K562 (cell line): Measurements from ENCODE around the gene PTPN7. TPM values are rescaled to one million over a fixed set of nuclear protein-coding genes. Genes with fewer than 3 reads are reported as not detected.
A peak's percentile ranks its signal among the peaks of the same experiment; 100 is the strongest.

Experiments
- CBX2 ChIP-seq: fragments of 200-600 bp; sonication (generic); IDR thresholded peaks from one replicate; pipeline ENCODE4 v1.6.1; 2012; ENCODE audit warnings: mild to moderate bottlenecking, low read length, inconsistent platforms; ENCODE audit not compliant: insufficient read depth, poor library complexity, severe bottlenecking
- CEBPZ ChIP-seq: fragments of 150-350 bp; IDR thresholded peaks from 2 replicates; pipeline ENCODE4 v1.6.1; 2014; ENCODE audit warnings: low read depth, mild to moderate bottlenecking, low read length, borderline replicate concordance
- CGGBP1 ChIP-seq: fragments of 250-450 bp; sonication (Bioruptor Pico); IDR thresholded peaks from 2 replicates; pipeline ENCODE4 v1.9.0; 2021; ENCODE audit warnings: mild to moderate bottlenecking
- CHCHD3 ChIP-seq: fragments of 250-450 bp; sonication (Bioruptor Pico); IDR thresholded peaks from 2 replicates; pipeline ENCODE4 v2.1.2; 2022; ENCODE audit warnings: mild to moderate bottlenecking
- HNRNPLL ChIP-seq: fragments of 200-400 bp; formaldehyde crosslinking; IDR thresholded peaks from 2 replicates; pipeline ENCODE4 v1.6.1; 2017; ENCODE audit warnings: low read length, low read depth, mild to moderate bottlenecking; ENCODE audit not compliant: poor library complexity, severe bottlenecking
- LCOR ChIP-seq: sonication (generic); formaldehyde crosslinking; IDR thresholded peaks from 2 replicates; pipeline ENCODE4 v1.8.0; 2022; ENCODE audit warnings: mild to moderate bottlenecking, missing genetic modification reagents
- PHF21A ChIP-seq: fragments of 450-650 bp; IDR thresholded peaks from 2 replicates; pipeline ENCODE4 v1.6.1; 2017; ENCODE audit warnings: low read depth, borderline replicate concordance
- POU5F1 ChIP-seq: fragments of 150-350 bp; IDR thresholded peaks from 2 replicates; pipeline ENCODE4 v1.6.1; 2014; ENCODE audit warnings: borderline replicate concordance, low read length, low read depth, mild to moderate bottlenecking; ENCODE audit not compliant: partially characterized antibody
- PTRF ChIP-seq: fragments of 450-650 bp; IDR thresholded peaks from 2 replicates; pipeline ENCODE4 v1.6.1; 2016; ENCODE audit warnings: mild to moderate bottlenecking, missing genetic modification characterization, missing compliant biosample characterization
- SNRNP70 ChIP-seq: fragments of 200-400 bp; formaldehyde crosslinking; optimal IDR thresholded peaks from 2 replicates; pipeline ENCODE3; 2017; ENCODE audit warnings: low read depth, low read length
- TCF7L2 ChIP-seq: fragments of 150-350 bp; IDR thresholded peaks from 2 replicates; pipeline ENCODE4 v1.6.1; 2016; ENCODE audit warnings: low read depth, mild to moderate bottlenecking, low read length, moderate library complexity
- XRCC5 ChIP-seq: fragments of 200-400 bp; formaldehyde crosslinking; IDR thresholded peaks from 2 replicates; pipeline ENCODE4 v1.6.1; 2017; ENCODE audit warnings: low read depth, mild to moderate bottlenecking, low read length
- ZBTB33 ChIP-seq: sonication (generic); formaldehyde crosslinking; IDR thresholded peaks from 2 replicates; pipeline ENCODE4 v1.8.1; 2023; ENCODE audit warnings: mild to moderate bottlenecking, missing genetic modification reagents
- ZFP1 ChIP-seq: fragments of 450-650 bp; formaldehyde crosslinking; IDR thresholded peaks from 2 replicates; pipeline ENCODE4 v1.4.0; 2020; ENCODE audit warnings: mild to moderate bottlenecking, mixed read lengths
- ZNF3 ChIP-seq: fragments of 250-450 bp; sonication (Bioruptor Pico); IDR thresholded peaks from 2 replicates; pipeline ENCODE4 v1.5.0; 2021; ENCODE audit warnings: mild to moderate bottlenecking, moderate library complexity
- ZNF347 ChIP-seq: fragments of 450-650 bp; formaldehyde crosslinking; IDR thresholded peaks from 2 replicates; pipeline ENCODE4 v1.4.0; 2020; ENCODE audit warnings: low read depth, mild to moderate bottlenecking, moderate library complexity
- ZNF655 ChIP-seq: fragments of 250-450 bp; sonication (Bioruptor Pico); IDR thresholded peaks from 2 replicates; pipeline ENCODE4 v1.5.0; 2021
- ZNF79 ChIP-seq: fragments of 250-450 bp; sonication (Bioruptor Pico); IDR thresholded peaks from 2 replicates; pipeline ENCODE4 v1.4.0; 2020; ENCODE audit warnings: low read depth, mild to moderate bottlenecking, moderate library complexity
- polyA plus RNA-seq, 8 experiments: library from polyadenylated mRNA; depleted of rRNA in 4 of 8; stranded (reverse) in 5 of 8; unstranded in 3 of 8; fragments of >200 nt; fragmentation: Nextera tagmentation in 2 of 8; fragmentation: Illumina TruSeq in 1 of 8; extraction: Ambion mirVana in 2 of 8; extraction: Trizol in 1 of 8; gene quantifications; 2 replicates each; pipeline versions ENCODE4 v1.2.1 to v1.2.3, GENCODE V29; 2011 to 2014; ENCODE audit warnings: inconsistent platforms in 1 of 8, missing spikeins in 1 of 8
- total RNA-seq, 7 experiments: library from RNA; depleted of rRNA in 6 of 7; stranded (reverse); fragments of >200 nt in 6 of 7; fragmentation: Illumina TruSeq in 2 of 7; extraction: Trizol in 2 of 7; gene quantifications; 2 replicates each; pipeline versions ENCODE4 v1.2.1 to v1.2.3, GENCODE V29; 2011 to 2021; ENCODE audit warnings: low replicate concordance in 1 of 7
- TF ChIP-seq, protein P1 (sequence below): fragments of 450-650 bp; IDR thresholded peaks from 2 replicates; pipeline ENCODE4 v1.6.1; 2017; ENCODE audit warnings: antibody characterized with exemption

The PTPN7 gene
- total and polyA plus RNA-seq, 9 of the 15 experiments (the other 6 are each of a cell fraction or from before 2014, with no cell fraction given) = 18.7 to 144 (median 120) TPM

GRCh38 chr1:202158810-202159533 is 1.4 kb downstream of the PTPN7 start (continued):
- TF ChIP-seq TCF7L2 = no peak
- no peak for TF ChIP-seq HNRNPLL
- TF ChIP-seq, protein P1, sequence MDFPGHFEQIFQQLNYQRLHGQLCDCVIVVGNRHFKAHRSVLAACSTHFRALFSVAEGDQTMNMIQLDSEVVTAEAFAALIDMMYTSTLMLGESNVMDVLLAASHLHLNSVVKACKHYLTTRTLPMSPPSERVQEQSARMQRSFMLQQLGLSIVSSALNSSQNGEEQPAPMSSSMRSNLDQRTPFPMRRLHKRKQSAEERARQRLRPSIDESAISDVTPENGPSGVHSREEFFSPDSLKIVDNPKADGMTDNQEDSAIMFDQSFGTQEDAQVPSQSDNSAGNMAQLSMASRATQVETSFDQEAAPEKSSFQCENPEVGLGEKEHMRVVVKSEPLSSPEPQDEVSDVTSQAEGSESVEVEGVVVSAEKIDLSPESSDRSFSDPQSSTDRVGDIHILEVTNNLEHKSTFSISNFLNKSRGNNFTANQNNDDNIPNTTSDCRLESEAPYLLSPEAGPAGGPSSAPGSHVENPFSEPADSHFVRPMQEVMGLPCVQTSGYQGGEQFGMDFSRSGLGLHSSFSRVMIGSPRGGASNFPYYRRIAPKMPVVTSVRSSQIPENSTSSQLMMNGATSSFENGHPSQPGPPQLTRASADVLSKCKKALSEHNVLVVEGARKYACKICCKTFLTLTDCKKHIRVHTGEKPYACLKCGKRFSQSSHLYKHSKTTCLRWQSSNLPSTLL = no peak
- peak; percentile 53 for TF ChIP-seq LCOR (CRISPR knock-in tag)
- TF ChIP-seq CHCHD3 = no peak
- peak; percentile 16; the same call in 1 of the 2 replicates for TF ChIP-seq XRCC5
- no peak for TF ChIP-seq CBX2
- TF ChIP-seq CEBPZ = no peak
- TF ChIP-seq ZNF655 (CRISPR knock-in tag) = no peak
- no peak for TF ChIP-seq POU5F1
- 0 out of 2 replicates have a peak, but pooled peaks have one; percentile 52 for TF ChIP-seq CGGBP1 (CRISPR knock-in tag)
- TF ChIP-seq ZNF79 = no peak
- no peak for TF ChIP-seq PTRF (tag)
- no peak for TF ChIP-seq PHF21A
- no peak for TF ChIP-seq ZNF3
- no peak; the same call in 1 of the 2 replicates for TF ChIP-seq ZFP1
- TF ChIP-seq SNRNP70 = no peak
- no peak for TF ChIP-seq ZBTB33 (CRISPR knock-in tag)
- TF ChIP-seq ZNF347 = peak; percentile 7; the same call in 1 of the 2 replicates
